Ovary (tissue), 9 donors: Measurements from ENCODE around the gene KIF26A. TPM values are rescaled to one million over a fixed set of nuclear protein-coding genes. Genes with fewer than 3 reads are reported as not detected.
A peak's percentile ranks its signal among the peaks of the same experiment; 100 is the strongest.

Experiments
- DNase-seq, 5 donors: peaks; one replicate each; pipeline ENCODE4 v3.0.0-alpha.2; 2019 to 2020
- H3K27ac ChIP-seq, 2 donors: fragments of 200-600 bp; one replicate each; pipeline versions ENCODE4 v1.5.1 to v1.8.0; 2019 to 2022
- H3K27me3 ChIP-seq: fragments of 200-600 bp; one replicate; pipeline ENCODE4 v1.8.0; 2022
- H3K36me3 ChIP-seq: fragments of 200-600 bp; sonication (generic); one replicate; pipeline ENCODE4 v1.5.1; 2019
- H3K4me1 ChIP-seq: one replicate; pipeline ENCODE4 v1.8.1; 2013; ENCODE audit warnings: mild to moderate bottlenecking, moderate library complexity; ENCODE audit not compliant: insufficient read depth
- H3K4me3 ChIP-seq: fragments of 200-600 bp; sonication (generic); one replicate; pipeline ENCODE4 v1.5.1; 2017
- H3K9me3 ChIP-seq, 2 donors: fragments of 200-600 bp in 1 of 2; sonication (generic) in 1 of 2; one replicate each; pipeline versions ENCODE4 v1.5.1 to v1.8.1; 2013 to 2019; ENCODE audit warnings: mild to moderate bottlenecking in 1 of 2, moderate library complexity in 1 of 2
- CTCF ChIP-seq, 3 donors: fragments of 450-650 bp in 2 of 3; fragments of 200-600 bp in 1 of 3; IDR thresholded peaks; one replicate each; pipeline versions ENCODE4 v1.5.1 to v1.8.0; 2016 to 2022; ENCODE audit warnings: antibody characterized with exemption in 3 of 3, mild to moderate bottlenecking in 1 of 3
- EP300 ChIP-seq: sonication (generic); formaldehyde crosslinking; IDR thresholded peaks from one replicate; pipeline ENCODE4 v1.6.1; 2017; ENCODE audit warnings: antibody characterized with exemption
- POLR2A ChIP-seq: fragments of 450-650 bp; IDR thresholded peaks from one replicate; pipeline ENCODE4 v1.6.1; 2017; ENCODE audit warnings: antibody characterized with exemption, mild to moderate bottlenecking, moderate library complexity
- WGBS, 3 donors: extraction: QIAGEN DNeasy Blood & Tissue Kit in 1 of 3; methylation state at CpG; one replicate each; pipeline versions ENCODE4 v1.1.5 to v1.1.7; 2013 to 2017; 5-methylcytosine and 5-hydroxymethylcytosine counted together
- intact Hi-C, 4 donors: fragments of 100-400 bp; cut with DNase I; formaldehyde crosslinking; loops; one replicate each; pipeline versions ENCODE4 v1.11.0 to v1.15.1; 2022 to 2023
- polyA plus RNA-seq, 2 donors: library from polyadenylated mRNA; stranded (reverse); fragments of 200-250 nt in 1 of 2; fragments of 350-450 nt in 1 of 2; fragmentation: Illumina TruSeq in 1 of 2; extraction: RNeasy Lipid Tissue Mini Kit (QIAGEN cat#74804) in 1 of 2; gene quantifications; one replicate each; pipeline ENCODE4 v1.2.3, GENCODE V29; 2013 to 2014
- total RNA-seq, 7 donors: library from RNA; depleted of rRNA in 2 of 7; stranded (reverse); fragments of >200 nt in 2 of 7; fragmentation: NEBNext Ultra II Directional in 3 of 7; extraction: Animal tissue kit (Norgen Biotek cat#: 25700) in 3 of 7; gene quantifications; one replicate each; pipeline versions ENCODE4 v1.1.0 to v1.2.4, GENCODE V29; 2016 to 2023
- donor health status: DM: no; HTN: no; CAD: no; lungs with moderate emphysema.
- donor health status: DM: no; HTN: no; CAD: no.
- donor health status: Bipolar disorder and iron deficiency.
- donor health status: DM: yes; HTN: yes; CAD: no.
- donor health status: DM: no; HTN: no; CAD: no.
- donor health status: DM: yes; HTN: yes; CAD: no.

The KIF26A gene
- total and polyA plus RNA-seq, 9 donors, result 0.32 to 16.8 (median 5.8) TPM

GRCh38 chr14:104144911-104145825 lies 6.8 kb downstream of the KIF26A start:
- WGBS, 3 donors, result 82 to 85% (median 84%) methylated on average over 37 of the region's 37 CpGs
- DNase-seq, result peak; percentile 8 to 39 (median 26)

GRCh38 chr14:104145826-104146601 lies 7.6 kb downstream of the KIF26A start:
- no peaks in the 10 kb centered on the region for H3K9me3 ChIP-seq
- no peaks in the 10 kb centered on the region for H3K27me3 ChIP-seq
- WGBS, 3 donors, result 85 to 92% (median 87%) methylated on average over 15 of the region's 15 CpGs
- TF ChIP-seq POLR2A, result no peak
- no peak for TF ChIP-seq EP300
- no peak for TF ChIP-seq CTCF (IDR thresholded peaks at IDR 0.05)
- H3K27ac ChIP-seq, result no peak overlapping the region
- peak in 3 of 5 donors; percentile 14 to 17 (median 16) for DNase-seq
- no peak overlapping the region for H3K4me3 ChIP-seq
- peaks cover 7% of the 10 kb centered on the region for H3K4me1 ChIP-seq
- intact Hi-C loops, result no loop called here
- H3K36me3 ChIP-seq, result no peaks in the 10 kb centered on the region

More at GRCh38 chr14:104144911-104145825, 6.8 kb downstream of the KIF26A start:
- Histone ChIP-seq H3K36me3 (no peaks in the 10 kb centered on the region), H3K4me3 (no peak overlapping the region), H3K27me3 (no peaks in the 10 kb centered on the region), H3K4me1 (peaks cover 5% of the 10 kb centered on the region), H3K9me3 (no peaks in the 10 kb centered on the region), H3K27ac (no peak overlapping the region)
- TF ChIP-seq POLR2A (no peak), CTCF (IDR thresholded peaks at IDR 0.05) (no peak), EP300 (no peak)
- intact Hi-C loops, result no loop called here

- DNase-seq, result peak in 2 of 5 donors; percentile 12 to 13
- H3K27me3 ChIP-seq, result no peaks in the 10 kb centered on the region
- H3K27ac ChIP-seq, result no peak overlapping the region
- H3K4me3 ChIP-seq, result no peak overlapping the region
- WGBS, 3 donors, result 91 to 92% (median 92%) methylated on average over 22 of the region's 22 CpGs
- no peaks in the 10 kb centered on the region for H3K9me3 ChIP-seq
- H3K36me3 ChIP-seq, result no peaks in the 10 kb centered on the region
- peaks cover 7% of the 10 kb centered on the region for H3K4me1 ChIP-seq
- TF ChIP-seq EP300 (no peak), CTCF (IDR thresholded peaks at IDR 0.05) (no peak), POLR2A (no peak)
- intact Hi-C loops, result no loop called here
Observed at GRCh38 chr14:104146651-104147345, 8.4 kb downstream of the KIF26A start.
